ENCODE measurements around the gene HRH3. TPM values are rescaled to one million over a fixed set of nuclear protein-coding genes. Genes with fewer than 3 reads are reported as not detected.

Gene HRH3
- total RNA-seq, 1 donor from 2014 or later = not detected

- Mint-ChIP-seq H3K4me1 (peaks cover 11% of the 10 kb centered on the region), H3K9me3 (no peaks in the 10 kb centered on the region), H3K36me3 (ENCODE audit: low read depth) (no peaks in the 10 kb centered on the region), H3K27ac (no peak overlapping the region), H3K27me3 (no peaks in the 10 kb centered on the region), H3K4me3 (no peak overlapping the region)
- no peak for DNase-seq
- no peak for ATAC-seq (ENCODE audit: low read depth)
- no peak for TF ChIP-seq CTCF (IDR thresholded peaks at IDR 0.05)
- intact Hi-C loops (cut with micrococcal nuclease) = no loop called here
- ChIA-PET POLR2A (interaction anchor here (0.6 kb wide), 1 partner anchor 28 kb away, joined by 3 read pairs; no protein-coding TSS in a partner anchor), CTCF (no interaction called here)
Measured at GRCh38 chr20:62234339-62234738, 14.3 kb upstream of the HRH3 start.

- Mint-ChIP-seq H3K4me1 (peaks cover 7% of the 10 kb centered on the region), H3K27me3 (no peaks in the 10 kb centered on the region), H3K4me3 (no peak overlapping the region), H3K36me3 (ENCODE audit: low read depth) (no peaks in the 10 kb centered on the region), H3K27ac (no peak overlapping the region), H3K9me3 (no peaks in the 10 kb centered on the region)
- TF ChIP-seq CTCF (IDR thresholded peaks at IDR 0.05) = no peak
- DNase-seq (no peak), ATAC-seq (ENCODE audit: low read depth) (no peak)
- intact Hi-C loops (cut with micrococcal nuclease) = no loop called here
- ChIA-PET POLR2A (interaction anchor here (0.6 kb wide), 1 partner anchor 27 kb away, joined by 3 read pairs; no protein-coding TSS in a partner anchor), CTCF (no interaction called here)
Measured at GRCh38 chr20:62233684-62234083, 13.6 kb upstream of the HRH3 start.

GRCh38 chr20:62232770-62233645 is 12.9 kb upstream of the HRH3 start:
- no peak overlapping the region for H3K27ac Mint-ChIP-seq
- no peaks in the 10 kb centered on the region for H3K27me3 Mint-ChIP-seq
- H3K36me3 Mint-ChIP-seq (ENCODE audit: low read depth) = no peaks in the 10 kb centered on the region
- no peak for ATAC-seq (ENCODE audit: low read depth)
- H3K4me3 Mint-ChIP-seq = no peak overlapping the region
- TF ChIP-seq CTCF (IDR thresholded peaks at IDR 0.05) = no peak
- ChIA-PET CTCF (no interaction called here), POLR2A (no interaction called here)
- DNase-seq = no peak
- peaks cover 5% of the 10 kb centered on the region for H3K4me1 Mint-ChIP-seq
- intact Hi-C loops (cut with micrococcal nuclease) = no loop called here
- no peaks in the 10 kb centered on the region for H3K9me3 Mint-ChIP-seq

- POLR2A ChIA-PET = no interaction called here
- Mint-ChIP-seq H3K27ac (no peak overlapping the region), H3K4me3 (no peak overlapping the region), H3K36me3 (ENCODE audit: low read depth) (no peaks in the 10 kb centered on the region), H3K27me3 (no peaks in the 10 kb centered on the region), H3K4me1 (no peaks in the 10 kb centered on the region), H3K9me3 (no peaks in the 10 kb centered on the region)
- intact Hi-C loops (cut with micrococcal nuclease) = no loop called here
- no peak for ATAC-seq (ENCODE audit: low read depth)
- CTCF ChIA-PET = no interaction called here
- no peak for TF ChIP-seq CTCF (IDR thresholded peaks at IDR 0.05)
- no peak for DNase-seq
Measured at GRCh38 chr20:62232194-62232593, 12.1 kb upstream of the HRH3 start.

GRCh38 chr20:62231292-62231691 is 11.2 kb upstream of the HRH3 start:
- no peak overlapping the region for H3K27ac Mint-ChIP-seq

More at GRCh38 chr20:62231292-62231691, 11.2 kb upstream of the HRH3 start:
- Mint-ChIP-seq H3K9me3 (no peaks in the 10 kb centered on the region), H3K4me3 (no peak overlapping the region), H3K36me3 (ENCODE audit: low read depth) (no peaks in the 10 kb centered on the region), H3K4me1 (no peaks in the 10 kb centered on the region), H3K27me3 (peaks cover 3% of the 10 kb centered on the region)
- ChIA-PET CTCF (no interaction called here), POLR2A (no interaction called here)
- no peak for ATAC-seq (ENCODE audit: low read depth)
- TF ChIP-seq CTCF (IDR thresholded peaks at IDR 0.05) = no peak
- no peak for DNase-seq
- intact Hi-C loops (cut with micrococcal nuclease) = no loop called here

All from activated B cell treated with CpG ODN at 0.5 μM for 24 hours (primary cell).